HG03565 (cell line): ENCODE data around the gene PRSS8.
"Not testable (repeated sequence)": the region's sequence is repeated elsewhere in the genome, so short reads cannot be mapped to it uniquely, and the experiment has no call there.

Experiments used
- ATAC-seq: cut with Tn5 transposase; IDR thresholded peaks from one replicate; pipeline ENCODE4 v1.9.1; 2021; ENCODE audit warnings: mild to moderate bottlenecking, moderate library complexity; ENCODE audit not compliant: unreplicated experiment

The PRSS8 gene

GRCh38 chr16:31135535-31136286 lies at the start of gene PRSS8:
Gene PRSS8 (minus strand): TSS chr16:31135727. CDS start chr16:31135498, 229 bp downstream.
- ATAC-seq = no peak

GRCh38 chr16:31184888-31185287 lies 49.4 kb upstream of the PRSS8 start:
- no peak for ATAC-seq

GRCh38 chr16:31183432-31184428 lies 48.2 kb upstream of the PRSS8 start:
- no peak for ATAC-seq

GRCh38 chr16:31182391-31182790 lies 46.9 kb upstream of the PRSS8 start:
- ATAC-seq = no peak

GRCh38 chr16:31181102-31181830 lies 45.7 kb upstream of the PRSS8 start:
- ATAC-seq = no peak

- peak; percentile 46 for ATAC-seq
Observed at GRCh38 chr16:31179747-31180459, 44.4 kb upstream of the PRSS8 start, which contains the start of gene FUS. Gene FUS (plus strand): TSS chr16:31180139. CDS start chr16:31180215, 76 bp downstream.

GRCh38 chr16:31179219-31179746 lies 43.8 kb upstream of the PRSS8 start:
- ATAC-seq = peak; percentile 0

- ATAC-seq = no peak
Observed at GRCh38 chr16:31177136-31177535, 41.6 kb upstream of the PRSS8 start.

GRCh38 chr16:31170048-31170447 lies 34.5 kb upstream of the PRSS8 start:
- not testable (repeated sequence) for ATAC-seq

GRCh38 chr16:31168848-31169247 lies 33.3 kb upstream of the PRSS8 start:
- ATAC-seq = no peak

GRCh38 chr16:31167315-31167714 lies 31.8 kb upstream of the PRSS8 start:
- no peak for ATAC-seq

GRCh38 chr16:31157136-31157535 lies 21.6 kb upstream of the PRSS8 start:
- ATAC-seq = no peak

GRCh38 chr16:31150976-31151375 lies 15.4 kb upstream of the PRSS8 start:
- ATAC-seq = not testable (repeated sequence)

- ATAC-seq = no peak
Observed at GRCh38 chr16:31149894-31150890, 14.7 kb upstream of the PRSS8 start, which contains the start of gene PRSS36. Gene PRSS36 (minus strand): TSS chr16:31150066. CDS start chr16:31150035, 31 bp downstream.

GRCh38 chr16:31149332-31149731 lies 13.8 kb upstream of the PRSS8 start:
- no peak for ATAC-seq

- ATAC-seq = no peak
Observed at GRCh38 chr16:31148896-31149295, 13.4 kb upstream of the PRSS8 start.

- ATAC-seq = no peak
Observed at GRCh38 chr16:31148281-31148728, 12.8 kb upstream of the PRSS8 start.

GRCh38 chr16:31147574-31147973 lies 12.0 kb upstream of the PRSS8 start:
- ATAC-seq = no peak
